SK-N-SH treated with all-trans-retinoic acid at 6 μM for 48 hours (cell line): ENCODE data around the gene MYO5C.

Experiments
- ATAC-seq: fragments of 200-7000 bp; cut with Tn5 transposase; 3 replicates; pipeline ENCODE4 v1.9.1; 2020; ENCODE audit warnings: mild to moderate bottlenecking, moderate library complexity
- ARNTL ChIP-seq: fragments of 450-650 bp; formaldehyde crosslinking; IDR thresholded peaks from 2 replicates; pipeline ENCODE4 v1.5.0; 2020; ENCODE audit warnings: low read depth, mild to moderate bottlenecking, moderate library complexity, borderline replicate concordance
- BACH2 ChIP-seq: fragments of 250-450 bp; sonication (Bioruptor Pico); IDR thresholded peaks from 2 replicates; pipeline ENCODE4 v1.9.0; 2021; ENCODE audit warnings: mild to moderate bottlenecking, borderline replicate concordance
- CREB5 ChIP-seq: fragments of 250-450 bp; sonication (Bioruptor Pico); IDR thresholded peaks from 2 replicates; pipeline ENCODE4 v1.5.1; 2020; ENCODE audit warnings: low read depth, mild to moderate bottlenecking, moderate library complexity
- ESRRG ChIP-seq: fragments of 250-450 bp; sonication (Bioruptor Pico); IDR thresholded peaks from 2 replicates; pipeline ENCODE4 v1.6.1; 2021; ENCODE audit warnings: mild to moderate bottlenecking
- GLIS3 ChIP-seq: fragments of 250-450 bp; sonication (Bioruptor Pico); IDR thresholded peaks from 2 replicates; pipeline ENCODE4 v1.5.0; 2020; ENCODE audit warnings: mild to moderate bottlenecking, moderate library complexity
- ISL1 ChIP-seq: fragments of 250-450 bp; sonication (Bioruptor Pico); IDR thresholded peaks from 2 replicates; pipeline ENCODE4 v2.1.2; 2022; ENCODE audit warnings: mild to moderate bottlenecking, moderate library complexity
- OSR1 ChIP-seq: fragments of 250-450 bp; sonication (Bioruptor Pico); IDR thresholded peaks from 2 replicates; pipeline ENCODE4 v1.8.0; 2022; ENCODE audit warnings: moderate library complexity, mild to moderate bottlenecking, inconsistent platforms
- PATZ1 ChIP-seq: fragments of 250-450 bp; sonication (Bioruptor Pico); IDR thresholded peaks from 2 replicates; pipeline ENCODE4 v1.8.0; 2020; ENCODE audit warnings: mild to moderate bottlenecking, moderate library complexity, borderline replicate concordance
- POU6F1 ChIP-seq: fragments of 250-450 bp; sonication (Bioruptor Pico); IDR thresholded peaks from 2 replicates; pipeline ENCODE4 v1.8.0; 2021; ENCODE audit warnings: low read depth, mild to moderate bottlenecking, moderate library complexity, borderline replicate concordance
- PPARA ChIP-seq: fragments of 250-450 bp; sonication (Bioruptor Pico); IDR thresholded peaks from 2 replicates; pipeline ENCODE4 v1.5.0; 2020; ENCODE audit warnings: mild to moderate bottlenecking, borderline replicate concordance
- SNAI2 ChIP-seq: fragments of 250-450 bp; sonication (Bioruptor Pico); IDR thresholded peaks from 2 replicates; pipeline ENCODE4 v1.5.0; 2020; ENCODE audit warnings: mild to moderate bottlenecking, moderate library complexity
- TCF4 ChIP-seq: fragments of 250-450 bp; sonication (Bioruptor Pico); IDR thresholded peaks from 2 replicates; pipeline ENCODE4 v1.8.0; 2021; ENCODE audit warnings: mild to moderate bottlenecking, moderate library complexity, borderline replicate concordance
- TOX ChIP-seq: fragments of 250-450 bp; sonication (Bioruptor Pico); IDR thresholded peaks from 2 replicates; pipeline ENCODE4 v1.8.0; 2021; ENCODE audit warnings: mild to moderate bottlenecking, moderate library complexity, borderline replicate concordance
- TSHZ2 ChIP-seq: fragments of 250-450 bp; sonication (Bioruptor Pico); IDR thresholded peaks from 2 replicates; pipeline ENCODE4 v1.5.0; 2020; ENCODE audit warnings: mild to moderate bottlenecking, moderate library complexity
- ZC3H10 ChIP-seq: fragments of 250-450 bp; sonication (Bioruptor Pico); IDR thresholded peaks from 2 replicates; pipeline ENCODE4 v1.5.1; 2021; ENCODE audit warnings: mild to moderate bottlenecking, moderate library complexity
- ZFP3 ChIP-seq: fragments of 250-450 bp; sonication (Bioruptor Pico); IDR thresholded peaks from 2 replicates; pipeline ENCODE4 v1.5.0; 2020; ENCODE audit warnings: mild to moderate bottlenecking, moderate library complexity
- ZFP30 ChIP-seq: fragments of 450-650 bp; formaldehyde crosslinking; IDR thresholded peaks from 2 replicates; pipeline ENCODE4 v1.5.0; 2022; ENCODE audit warnings: mild to moderate bottlenecking, moderate library complexity
- ZNF565 ChIP-seq: fragments of 450-650 bp; formaldehyde crosslinking; conservative IDR thresholded peaks from 2 replicates; pipeline ENCODE4 v1.5.0; 2020; ENCODE audit warnings: low read depth, mild to moderate bottlenecking, moderate library complexity
- ZNF70 ChIP-seq: fragments of 450-650 bp; formaldehyde crosslinking; IDR thresholded peaks from 2 replicates; pipeline ENCODE4 v1.5.0; 2020; ENCODE audit warnings: mild to moderate bottlenecking, moderate library complexity
- ZNF8 ChIP-seq: fragments of 450-650 bp; formaldehyde crosslinking; IDR thresholded peaks from 2 replicates; pipeline ENCODE4 v1.5.0; 2020; ENCODE audit warnings: mild to moderate bottlenecking, moderate library complexity

MYO5C gene

GRCh38 chr15:52183562-52184173 is 111.9 kb downstream of the MYO5C start:
- ATAC-seq: no peak
- TF ChIP-seq CREB5 (CRISPR knock-in tag) (no peak), ZNF70 (CRISPR knock-in tag) (no peak), GLIS3 (no peak), TCF4 (CRISPR knock-in tag) (no peak), PPARA (CRISPR knock-in tag) (no peak), PATZ1 (CRISPR knock-in tag) (no peak), BACH2 (CRISPR knock-in tag) (no peak), ISL1 (CRISPR knock-in tag) (no peak), OSR1 (no peak), ZNF8 (CRISPR knock-in tag) (no peak), TSHZ2 (CRISPR knock-in tag) (no peak), TOX (CRISPR knock-in tag) (no peak), SNAI2 (CRISPR knock-in tag) (no peak)
- TF ChIP-seq, all 23 proteins: peak for 0

GRCh38 chr15:52181938-52182780 is 113.4 kb downstream of the MYO5C start:
- TF ChIP-seq ZFP3 (no peak), GLIS3 (no peak), TCF4 (CRISPR knock-in tag) (no peak), ZNF565 (CRISPR knock-in tag) (no peak), ZFP30 (CRISPR knock-in tag) (no peak), POU6F1 (no peak), ESRRG (CRISPR knock-in tag) (no peak)
- ATAC-seq: no peak

- ATAC-seq: no peak
- TF ChIP-seq CREB5 (CRISPR knock-in tag) (no peak), ZNF70 (CRISPR knock-in tag) (no peak), ZC3H10 (CRISPR knock-in tag) (no peak), OSR1 (no peak), ARNTL (CRISPR knock-in tag) (no peak), TOX (CRISPR knock-in tag) (no peak), ISL1 (CRISPR knock-in tag) (no peak), PATZ1 (CRISPR knock-in tag) (no peak), TSHZ2 (CRISPR knock-in tag) (no peak)
- TF ChIP-seq, all 23 proteins: peak for 0
These were observed 114.7 kb downstream of the MYO5C start for GRCh38 chr15:52180851-52181450.
